ENCODE data around the gene NRROS.

DNA sequence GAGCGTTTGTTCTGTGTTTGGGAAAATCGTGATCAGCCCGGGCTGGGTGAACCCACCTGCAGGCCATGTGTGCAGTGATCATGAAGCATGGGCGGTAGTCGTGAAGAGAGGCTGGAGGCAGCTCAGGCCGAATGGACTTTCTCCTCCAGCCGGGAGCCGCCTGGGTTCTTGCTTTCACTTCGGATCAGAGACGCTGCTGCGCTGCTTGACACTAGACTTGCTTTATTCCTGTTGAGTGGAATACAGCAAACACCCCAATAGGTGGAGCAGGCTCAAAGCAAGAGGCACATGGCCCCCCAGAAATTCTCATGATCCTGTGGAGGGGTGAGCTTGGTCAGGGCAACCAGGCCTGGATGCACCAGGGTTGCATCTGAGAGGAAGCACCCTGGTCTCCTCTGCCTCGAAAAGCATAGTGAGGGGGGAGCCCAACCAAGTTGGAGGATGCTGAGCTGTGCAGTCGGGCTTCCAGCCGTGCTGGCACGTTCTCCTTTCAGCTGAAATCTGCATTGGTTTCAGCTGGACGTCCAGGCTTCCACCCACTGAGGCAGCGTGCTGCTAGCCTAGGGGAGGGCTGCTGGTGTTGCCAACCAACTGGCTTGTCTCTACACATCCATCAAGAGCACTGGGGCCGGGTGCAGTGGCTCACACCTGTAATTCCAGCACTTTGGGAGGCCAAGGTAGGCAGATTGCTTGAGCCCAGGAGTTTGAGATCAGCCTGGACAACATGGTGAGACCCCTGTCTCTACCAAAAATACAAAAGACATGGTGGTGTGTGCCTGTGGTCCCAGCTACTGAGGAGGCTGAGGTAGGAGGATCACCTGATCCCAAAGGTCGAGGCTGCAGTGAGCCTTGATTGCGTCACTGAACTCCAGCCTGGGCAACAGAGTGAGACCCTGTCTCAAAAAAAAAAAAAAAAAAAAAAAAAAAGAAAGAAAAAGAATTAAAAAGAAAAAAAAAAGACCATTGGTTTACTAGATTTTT is 2.8 kb upstream of the NRROS start:
- TF ChIP-seq, protein P1, sequence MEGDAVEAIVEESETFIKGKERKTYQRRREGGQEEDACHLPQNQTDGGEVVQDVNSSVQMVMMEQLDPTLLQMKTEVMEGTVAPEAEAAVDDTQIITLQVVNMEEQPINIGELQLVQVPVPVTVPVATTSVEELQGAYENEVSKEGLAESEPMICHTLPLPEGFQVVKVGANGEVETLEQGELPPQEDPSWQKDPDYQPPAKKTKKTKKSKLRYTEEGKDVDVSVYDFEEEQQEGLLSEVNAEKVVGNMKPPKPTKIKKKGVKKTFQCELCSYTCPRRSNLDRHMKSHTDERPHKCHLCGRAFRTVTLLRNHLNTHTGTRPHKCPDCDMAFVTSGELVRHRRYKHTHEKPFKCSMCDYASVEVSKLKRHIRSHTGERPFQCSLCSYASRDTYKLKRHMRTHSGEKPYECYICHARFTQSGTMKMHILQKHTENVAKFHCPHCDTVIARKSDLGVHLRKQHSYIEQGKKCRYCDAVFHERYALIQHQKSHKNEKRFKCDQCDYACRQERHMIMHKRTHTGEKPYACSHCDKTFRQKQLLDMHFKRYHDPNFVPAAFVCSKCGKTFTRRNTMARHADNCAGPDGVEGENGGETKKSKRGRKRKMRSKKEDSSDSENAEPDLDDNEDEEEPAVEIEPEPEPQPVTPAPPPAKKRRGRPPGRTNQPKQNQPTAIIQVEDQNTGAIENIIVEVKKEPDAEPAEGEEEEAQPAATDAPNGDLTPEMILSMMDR (CRISPR knock-in tag; IDR thresholded peaks at IDR 0.05), result no peak
- TF ChIP-seq POLR2AphosphoS5 (IDR thresholded peaks at IDR 0.05; ENCODE audit: low read depth, low read length) (no peak), PHB2 (IDR thresholded peaks at IDR 0.05; ENCODE audit: partially characterized antibody) (no peak), RFXAP (CRISPR knock-in tag; IDR thresholded peaks at IDR 0.05; ENCODE audit: borderline replicate concordance) (no peak)

Data from HepG2 (cell line).